IMR-90 (cell line): ENCODE results near the gene SIM1.

Experiments
- CEBPB ChIP-seq: IDR thresholded peaks from 2 replicates; pipeline ENCODE4 v1.6.1; 2012; ENCODE audit warnings: low read depth, low read length, improper control_type of control experiment
- CHD1 ChIP-seq: IDR thresholded peaks from 2 replicates; pipeline ENCODE4 v1.6.1; 2012; ENCODE audit warnings: low read depth, low read length, improper control_type of control experiment
- MAFK ChIP-seq: IDR thresholded peaks from 2 replicates; pipeline ENCODE4 v1.6.1; 2012; ENCODE audit warnings: low read depth, low read length, improper control_type of control experiment
- MXI1 ChIP-seq: IDR thresholded peaks from 2 replicates; pipeline ENCODE4 v1.6.1; 2012; ENCODE audit warnings: low read depth, mild to moderate bottlenecking, low read length, moderate library complexity, borderline replicate concordance
- POLR2A ChIP-seq: IDR thresholded peaks from 2 replicates; pipeline ENCODE4 v1.6.1; 2012; ENCODE audit warnings: mild to moderate bottlenecking, low read depth, low read length
- RAD21 ChIP-seq: IDR thresholded peaks from 2 replicates; pipeline ENCODE4 v1.6.1; 2012; ENCODE audit warnings: low read length, improper control_type of control experiment
- RFX5 ChIP-seq: IDR thresholded peaks from 2 replicates; pipeline ENCODE4 v1.8.0; 2012; ENCODE audit warnings: low read depth, mild to moderate bottlenecking, low read length, moderate library complexity
- TF ChIP-seq, protein P1 (sequence below): conservative IDR thresholded peaks from 2 replicates; pipeline ENCODE4 v1.5.1; 2012; ENCODE audit warnings: mild to moderate bottlenecking, low read depth, low read length, improper control_type of control experiment
- TF ChIP-seq, protein P2 (sequence below): fragments of 150-350 bp; IDR thresholded peaks from 2 replicates; pipeline ENCODE4 v1.6.1; 2017; ENCODE audit warnings: mild to moderate bottlenecking, antibody characterized with exemption, low read length, low read depth

DNA sequence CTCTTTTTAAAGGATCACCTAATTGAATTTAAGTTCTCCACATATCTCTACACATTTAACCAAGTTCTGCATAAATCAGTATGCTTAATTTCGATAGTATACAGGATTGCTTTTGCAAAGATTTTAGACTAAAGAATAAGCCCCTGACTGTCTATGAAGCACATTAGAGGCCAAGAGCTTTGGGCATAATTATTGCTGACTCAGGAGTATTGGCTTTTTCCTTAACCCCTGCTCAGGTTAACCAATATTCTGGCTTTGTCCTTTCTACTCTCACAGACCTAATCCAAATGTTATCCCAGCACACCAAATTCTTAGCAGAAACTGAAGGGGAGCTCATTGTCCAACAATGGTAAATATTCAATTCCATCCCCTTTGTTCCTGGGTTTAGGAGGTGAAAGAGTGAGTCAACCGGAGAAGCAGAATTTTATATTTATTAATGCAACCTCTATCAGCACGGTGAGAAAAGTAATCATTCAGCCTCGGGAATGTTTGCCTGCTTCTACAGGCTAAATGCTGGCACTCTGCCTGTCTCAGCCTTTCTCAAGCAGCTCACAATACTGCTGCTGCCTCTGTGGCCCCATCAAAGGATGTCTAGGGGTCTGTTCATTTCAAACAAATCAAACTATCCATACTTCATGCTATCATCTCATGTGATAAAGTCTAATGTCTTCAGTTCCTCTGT, 125.0 kb downstream of the SIM1 start:
- TF ChIP-seq, protein P1, sequence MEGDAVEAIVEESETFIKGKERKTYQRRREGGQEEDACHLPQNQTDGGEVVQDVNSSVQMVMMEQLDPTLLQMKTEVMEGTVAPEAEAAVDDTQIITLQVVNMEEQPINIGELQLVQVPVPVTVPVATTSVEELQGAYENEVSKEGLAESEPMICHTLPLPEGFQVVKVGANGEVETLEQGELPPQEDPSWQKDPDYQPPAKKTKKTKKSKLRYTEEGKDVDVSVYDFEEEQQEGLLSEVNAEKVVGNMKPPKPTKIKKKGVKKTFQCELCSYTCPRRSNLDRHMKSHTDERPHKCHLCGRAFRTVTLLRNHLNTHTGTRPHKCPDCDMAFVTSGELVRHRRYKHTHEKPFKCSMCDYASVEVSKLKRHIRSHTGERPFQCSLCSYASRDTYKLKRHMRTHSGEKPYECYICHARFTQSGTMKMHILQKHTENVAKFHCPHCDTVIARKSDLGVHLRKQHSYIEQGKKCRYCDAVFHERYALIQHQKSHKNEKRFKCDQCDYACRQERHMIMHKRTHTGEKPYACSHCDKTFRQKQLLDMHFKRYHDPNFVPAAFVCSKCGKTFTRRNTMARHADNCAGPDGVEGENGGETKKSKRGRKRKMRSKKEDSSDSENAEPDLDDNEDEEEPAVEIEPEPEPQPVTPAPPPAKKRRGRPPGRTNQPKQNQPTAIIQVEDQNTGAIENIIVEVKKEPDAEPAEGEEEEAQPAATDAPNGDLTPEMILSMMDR, result no peak
- no peak for TF ChIP-seq CHD1
- peak; percentile 99 for TF ChIP-seq MAFK
- TF ChIP-seq POLR2A, result no peak
- TF ChIP-seq CEBPB, result no peak
- TF ChIP-seq RAD21, result no peak
- TF ChIP-seq, protein P2, sequence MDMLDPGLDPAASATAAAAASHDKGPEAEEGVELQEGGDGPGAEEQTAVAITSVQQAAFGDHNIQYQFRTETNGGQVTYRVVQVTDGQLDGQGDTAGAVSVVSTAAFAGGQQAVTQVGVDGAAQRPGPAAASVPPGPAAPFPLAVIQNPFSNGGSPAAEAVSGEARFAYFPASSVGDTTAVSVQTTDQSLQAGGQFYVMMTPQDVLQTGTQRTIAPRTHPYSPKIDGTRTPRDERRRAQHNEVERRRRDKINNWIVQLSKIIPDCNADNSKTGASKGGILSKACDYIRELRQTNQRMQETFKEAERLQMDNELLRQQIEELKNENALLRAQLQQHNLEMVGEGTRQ, result no peak
- TF ChIP-seq MXI1, result no peak
- no peak for TF ChIP-seq RFX5
